GM12878 (cell line): ENCODE measurements around the gene ABCA4.

Experiments
- EZH2 ChIP-seq: IDR thresholded peaks from 2 replicates; pipeline ENCODE4 v1.6.1; 2012; ENCODE audit warnings: low read depth, mild to moderate bottlenecking, control low read depth, inconsistent platforms, low read length, borderline replicate concordance; ENCODE audit not compliant: control insufficient read depth
- ZNF622 ChIP-seq: fragments of 450-650 bp; IDR thresholded peaks from 2 replicates; pipeline ENCODE4 v1.6.1; 2017; ENCODE audit warnings: mild to moderate bottlenecking, inconsistent platforms

DNA sequence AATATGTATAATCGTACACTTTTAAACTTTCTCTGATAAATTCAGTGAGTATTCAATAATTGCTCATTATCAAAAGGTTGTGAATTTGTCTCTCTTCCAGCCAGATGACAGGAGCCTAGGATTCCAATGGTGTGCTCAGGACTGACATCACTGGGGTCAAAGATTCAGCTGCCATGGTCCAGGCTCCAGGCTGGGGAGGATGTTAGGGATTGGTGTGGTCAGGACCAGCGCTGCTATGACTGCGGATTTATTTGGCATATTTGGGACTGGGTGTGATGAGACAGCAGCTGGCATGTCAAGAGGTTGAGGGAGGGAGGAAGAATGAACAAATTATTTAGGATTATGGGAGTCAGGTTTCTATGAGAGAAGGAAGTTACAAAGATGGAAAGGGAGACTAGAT lies 48.2 kb upstream of the ABCA4 start:
- TF ChIP-seq ZNF622 (no peak), EZH2 (no peak)
